Stimulated activated CD4-positive, alpha-beta T cell treated with anti-CD3 and anti-CD28 coated beads, Interleukin-1b, Interleukin-23, amount 100 ng/mL, for 1 hour (primary cell): ENCODE results near the gene WDFY4.
"Not testable (repeated sequence)": the region's sequence is repeated elsewhere in the genome, so short reads cannot be mapped to it uniquely, and the experiment has no call there.

Source experiments
- DNase-seq, 2 donors: peaks; one replicate each; pipeline ENCODE4 v3.0.0-alpha.2; 2020; ENCODE audit warnings: low read depth in 2 of 2

Gene WDFY4, protein sequence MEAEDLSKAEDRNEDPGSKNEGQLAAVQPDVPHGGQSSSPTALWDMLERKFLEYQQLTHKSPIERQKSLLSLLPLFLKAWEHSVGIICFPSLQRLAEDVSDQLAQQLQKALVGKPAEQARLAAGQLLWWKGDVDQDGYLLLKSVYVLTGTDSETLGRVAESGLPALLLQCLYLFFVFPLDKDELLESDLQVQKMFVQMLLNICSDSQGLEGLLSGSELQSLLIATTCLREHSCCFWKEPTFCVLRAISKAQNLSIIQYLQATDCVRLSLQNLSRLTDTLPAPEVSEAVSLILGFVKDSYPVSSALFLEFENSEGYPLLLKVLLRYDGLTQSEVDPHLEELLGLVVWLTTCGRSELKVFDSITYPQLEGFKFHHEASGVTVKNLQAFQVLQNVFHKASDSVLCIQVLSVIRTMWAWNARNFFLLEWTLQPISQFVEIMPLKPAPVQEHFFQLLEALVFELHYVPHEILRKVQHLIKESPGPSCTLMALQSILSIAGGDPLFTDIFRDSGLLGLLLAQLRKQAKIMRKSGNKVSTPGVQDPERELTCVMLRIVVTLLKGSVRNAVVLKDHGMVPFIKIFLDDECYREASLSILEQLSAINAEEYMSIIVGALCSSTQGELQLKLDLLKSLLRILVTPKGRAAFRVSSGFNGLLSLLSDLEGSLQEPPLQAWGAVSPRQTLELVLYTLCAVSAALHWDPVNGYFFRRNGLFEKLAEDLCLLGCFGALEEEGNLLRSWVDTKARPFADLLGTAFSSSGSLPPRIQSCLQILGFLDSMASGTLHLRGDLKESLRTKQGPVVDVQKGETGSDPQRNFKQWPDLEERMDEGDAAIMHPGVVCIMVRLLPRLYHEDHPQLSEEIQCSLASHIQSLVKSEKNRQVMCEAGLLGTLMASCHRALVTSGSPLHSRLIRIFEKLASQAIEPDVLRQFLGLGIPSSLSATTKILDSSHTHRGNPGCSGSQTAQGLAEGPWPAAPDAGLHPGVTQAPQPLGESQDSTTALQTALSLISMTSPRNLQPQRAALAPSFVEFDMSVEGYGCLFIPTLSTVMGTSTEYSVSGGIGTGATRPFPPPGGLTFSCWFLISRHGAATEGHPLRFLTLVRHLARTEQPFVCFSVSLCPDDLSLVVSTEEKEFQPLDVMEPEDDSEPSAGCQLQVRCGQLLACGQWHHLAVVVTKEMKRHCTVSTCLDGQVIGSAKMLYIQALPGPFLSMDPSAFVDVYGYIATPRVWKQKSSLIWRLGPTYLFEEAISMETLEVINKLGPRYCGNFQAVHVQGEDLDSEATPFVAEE (N-terminal part only)

DNA sequence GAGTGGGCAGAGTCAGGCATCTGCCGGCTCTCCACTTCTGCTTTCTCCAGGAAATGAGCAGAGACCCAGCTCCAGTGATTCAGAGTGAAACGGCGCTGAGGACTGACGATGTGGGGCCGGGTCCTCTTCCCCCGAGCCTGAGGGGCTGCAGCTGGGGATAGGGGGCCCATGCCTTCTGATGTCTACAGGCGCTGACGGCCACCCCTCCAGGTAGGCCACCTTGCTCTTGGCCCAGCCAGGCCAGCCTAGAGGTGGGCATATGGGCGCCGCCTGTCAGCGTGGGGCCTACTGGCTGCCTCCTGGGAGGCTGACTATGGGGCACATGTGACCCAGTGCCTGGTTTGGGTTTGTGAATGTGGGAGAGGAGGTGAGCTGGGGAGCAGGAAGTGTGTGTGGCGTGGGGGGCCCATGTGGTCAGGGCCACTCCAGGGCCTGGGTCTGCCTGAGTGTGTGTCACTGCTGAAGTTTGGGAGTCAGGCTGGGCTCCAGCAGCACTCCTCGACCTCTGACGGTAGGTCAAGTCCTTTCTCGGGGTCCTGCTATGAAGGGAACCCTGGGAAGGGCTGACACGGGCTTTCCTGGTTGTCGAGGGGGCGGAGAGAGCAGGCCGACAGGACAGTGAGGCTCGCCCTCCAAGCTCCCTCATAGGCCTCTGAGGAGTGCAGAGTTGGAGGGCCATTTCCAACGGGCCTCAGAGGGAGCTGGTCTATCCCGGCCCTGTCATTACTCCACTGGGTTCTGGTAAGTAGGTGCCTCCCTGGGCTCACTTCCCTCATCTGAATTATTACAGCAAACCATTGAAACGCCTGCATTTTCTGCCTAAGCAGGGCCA, at the start of gene WDFY4:
Gene WDFY4, plus strand, starts transcription at position 82 of the 832 bp plus-strand sequence. CDS start 24,860 bp downstream, outside the sequence.
- DNase-seq: no peak

DNA sequence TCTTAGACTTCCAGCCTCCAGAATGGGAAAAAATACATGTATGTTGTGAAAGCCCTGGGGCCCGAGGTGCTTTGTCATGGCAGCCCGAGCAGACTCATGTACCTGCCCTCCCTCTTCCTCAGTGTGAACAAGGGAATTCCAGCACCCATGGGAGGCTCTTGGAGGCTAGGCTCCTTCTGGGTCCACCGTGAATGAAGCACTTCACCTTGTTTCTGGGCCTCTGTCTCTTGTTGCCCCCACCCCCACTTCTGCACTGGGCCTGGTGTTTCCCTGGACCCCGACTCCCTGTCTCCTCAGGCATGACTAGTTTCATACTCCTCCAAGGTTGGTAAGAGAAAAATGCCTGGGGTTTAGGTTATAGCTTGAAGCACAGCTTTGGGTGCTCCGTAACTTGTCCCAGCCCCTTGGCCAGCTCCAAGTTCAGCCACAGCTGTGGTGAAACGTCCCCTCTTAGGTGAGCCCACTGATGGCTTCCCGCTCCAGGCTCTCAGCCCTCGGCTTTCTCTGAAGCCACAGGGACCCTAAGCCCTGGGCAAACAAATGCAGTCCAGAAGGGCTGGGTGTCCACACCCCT, 49.6 kb upstream of the WDFY4 start:
- no peak for DNase-seq

DNA sequence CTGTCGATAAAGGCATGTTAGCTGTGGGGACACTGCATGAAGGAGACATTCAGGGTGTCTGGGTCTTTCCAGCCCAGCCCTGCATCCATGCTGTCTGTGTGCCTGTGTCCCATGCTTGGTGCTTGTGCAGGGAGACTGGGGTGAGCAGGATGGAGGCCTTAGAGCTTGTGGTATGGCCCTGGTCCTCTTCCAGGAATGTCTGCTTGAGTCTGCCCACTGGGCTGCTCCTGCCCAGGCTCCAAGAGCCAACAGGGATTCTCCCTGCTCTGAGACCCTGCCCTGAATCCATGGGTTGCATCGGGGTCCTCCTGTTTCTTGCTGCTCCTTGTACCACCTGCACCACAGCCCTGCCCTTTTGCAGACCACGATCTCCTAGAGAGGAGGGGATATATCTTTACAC, 48.4 kb upstream of the WDFY4 start:
- no peak for DNase-seq

DNA sequence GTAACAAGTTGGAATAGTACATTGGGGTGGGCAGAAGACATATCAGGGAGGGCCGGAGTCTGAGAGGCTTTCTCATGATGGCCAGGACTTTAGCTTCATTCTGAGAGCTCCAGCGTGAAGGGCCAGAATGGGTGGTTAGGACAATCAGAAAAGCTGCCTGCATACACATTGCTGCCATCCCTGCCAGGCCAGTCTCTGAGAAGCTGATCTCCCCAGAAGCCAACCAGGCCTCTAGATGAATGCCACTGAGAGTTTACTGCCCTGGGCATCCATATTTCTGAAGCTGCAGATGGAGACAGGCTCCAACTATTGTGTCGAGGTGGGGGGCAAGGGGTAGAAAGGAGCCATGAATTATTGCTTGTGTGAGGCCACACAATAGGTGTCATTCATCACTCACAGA, 47.8 kb upstream of the WDFY4 start:
- DNase-seq: no peak

DNA sequence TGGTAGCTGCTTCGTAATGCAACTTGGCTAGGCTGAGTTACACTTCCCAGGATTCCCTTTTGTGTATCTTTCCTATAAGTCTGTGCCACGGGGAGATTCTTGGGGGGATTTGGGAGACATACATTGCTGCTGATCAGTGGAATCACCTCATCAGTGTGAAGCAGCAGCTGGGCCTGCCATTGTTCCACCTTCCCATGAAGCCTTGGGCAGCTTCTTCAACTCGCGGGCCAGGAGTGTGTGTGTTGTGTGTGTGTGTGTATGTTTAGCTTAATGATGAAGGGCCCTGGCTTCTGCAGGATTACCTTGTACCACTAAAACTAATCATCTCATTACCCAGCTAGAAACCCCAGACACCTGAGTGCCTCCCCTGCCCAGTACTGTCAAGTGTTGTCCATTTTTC, 46.5 kb upstream of the WDFY4 start:
- no peak for DNase-seq

DNA sequence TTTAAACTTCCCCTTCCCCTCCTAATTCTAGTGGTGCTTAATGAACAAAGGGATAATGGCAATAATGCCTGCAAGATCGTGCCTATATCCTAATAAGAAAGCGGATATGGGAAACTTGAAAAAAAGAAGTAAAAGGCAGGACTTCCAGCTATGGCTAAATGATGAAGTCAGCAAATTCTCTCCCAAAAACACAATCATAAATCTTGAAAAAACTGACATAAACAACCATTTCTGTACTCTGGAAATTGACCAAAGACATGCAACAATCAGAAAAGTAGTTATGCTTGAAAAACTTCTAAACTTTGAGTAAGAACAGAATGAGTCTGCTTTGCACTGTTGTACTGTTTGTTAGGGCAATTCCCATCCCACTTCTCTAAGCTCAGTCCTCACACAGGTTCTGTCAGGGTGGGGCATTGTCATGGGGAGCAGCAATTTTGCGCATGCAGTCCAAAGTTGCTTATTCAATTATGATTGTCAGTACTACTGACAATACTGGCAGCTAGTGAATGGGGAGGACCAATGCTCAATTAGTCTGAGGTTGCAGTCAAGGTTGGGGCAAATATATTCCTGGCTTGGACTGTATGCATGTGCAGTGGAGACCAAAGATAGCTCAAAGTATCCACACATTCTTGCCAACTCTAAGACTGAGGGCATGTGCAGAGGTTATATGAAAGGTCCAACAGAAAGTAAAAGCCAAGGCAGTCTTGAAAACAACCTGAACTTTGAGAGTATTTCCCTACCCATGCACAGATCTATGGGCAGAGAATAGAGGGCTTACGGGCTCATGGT, 45.7 kb upstream of the WDFY4 start:
- DNase-seq: no peak

DNA sequence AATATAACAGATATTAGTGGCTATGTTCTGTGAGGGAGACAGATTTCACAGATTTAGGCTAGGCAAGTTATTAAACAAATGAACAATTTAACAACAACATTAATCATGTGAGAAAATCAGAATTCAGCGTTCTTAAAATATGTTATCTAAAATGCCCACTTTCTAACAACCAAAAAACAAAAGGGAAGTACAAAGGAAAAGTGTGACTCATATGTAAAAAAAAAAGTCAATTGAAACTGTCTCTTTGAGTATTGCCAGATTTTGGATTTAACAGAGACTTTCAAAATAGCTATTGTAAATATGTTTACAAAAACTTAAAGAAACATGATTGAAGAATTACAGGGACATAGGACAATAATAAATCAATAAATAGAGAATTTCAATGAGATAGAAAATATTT, 45.0 kb upstream of the WDFY4 start:
- DNase-seq: no peak

DNA sequence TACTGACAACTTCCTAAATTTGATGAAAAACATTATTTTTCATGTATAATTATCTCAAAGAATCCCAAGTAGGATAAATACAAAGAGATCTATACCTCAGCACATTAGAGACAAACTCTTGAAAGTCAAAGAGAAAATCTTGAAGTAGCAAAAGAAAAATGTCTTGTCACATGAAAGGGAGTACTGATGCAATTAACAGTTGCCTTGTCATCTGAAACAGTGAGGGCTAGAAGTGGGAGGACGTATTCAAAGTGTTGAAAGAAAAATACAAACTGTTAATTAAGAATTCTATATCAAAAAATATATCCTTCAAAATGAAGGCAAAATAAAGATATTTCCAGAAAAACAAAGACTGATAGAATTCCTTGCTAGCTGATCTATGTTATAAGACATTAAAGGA, 44.3 kb upstream of the WDFY4 start:
- DNase-seq: no peak

DNA sequence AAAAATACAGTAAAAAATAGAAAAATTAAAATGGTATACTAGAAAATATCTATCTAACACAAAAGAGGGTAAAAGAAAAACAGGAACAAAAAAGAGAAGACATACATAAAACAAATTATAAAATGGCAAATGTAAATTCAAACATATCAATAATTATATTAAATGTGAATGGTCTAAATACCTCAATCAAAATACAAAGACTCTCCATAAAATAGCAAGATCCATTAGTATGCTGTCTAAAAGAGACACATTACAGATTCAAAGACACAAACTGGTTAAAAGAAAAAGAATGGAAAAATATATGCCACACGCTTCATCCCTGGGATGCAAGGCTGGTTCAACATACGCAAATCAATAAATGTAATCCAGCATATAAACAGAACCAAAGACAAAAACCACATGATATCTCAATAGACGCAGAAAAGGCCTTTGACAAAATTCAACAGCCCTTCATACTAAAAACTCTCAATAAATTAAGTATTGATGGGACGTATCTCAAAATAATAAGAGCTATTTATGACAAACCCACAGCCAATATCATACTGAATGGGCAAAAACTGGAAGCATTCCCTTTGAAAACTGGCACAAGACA, 43.5 kb upstream of the WDFY4 start:
- DNase-seq: not testable (repeated sequence)

DNA sequence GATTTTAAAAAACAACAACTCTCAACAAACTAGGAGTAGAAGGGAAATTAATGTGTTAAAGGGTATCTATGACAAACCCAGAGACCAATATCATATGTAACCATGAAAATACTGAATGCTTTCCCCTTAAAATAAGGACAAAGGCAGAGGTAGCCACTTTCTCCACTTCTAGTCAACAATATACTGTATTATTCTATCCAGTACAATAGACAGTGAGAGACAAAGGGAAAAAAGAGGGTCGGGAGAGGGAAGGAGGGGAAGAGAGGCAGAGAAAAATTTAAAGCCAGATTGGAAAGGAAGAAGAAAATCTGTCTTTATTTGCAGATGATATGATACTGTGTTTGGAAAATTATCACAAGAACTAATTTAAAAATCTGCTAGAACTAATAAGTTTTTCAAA, 39.1 kb upstream of the WDFY4 start:
- no peak for DNase-seq

DNA sequence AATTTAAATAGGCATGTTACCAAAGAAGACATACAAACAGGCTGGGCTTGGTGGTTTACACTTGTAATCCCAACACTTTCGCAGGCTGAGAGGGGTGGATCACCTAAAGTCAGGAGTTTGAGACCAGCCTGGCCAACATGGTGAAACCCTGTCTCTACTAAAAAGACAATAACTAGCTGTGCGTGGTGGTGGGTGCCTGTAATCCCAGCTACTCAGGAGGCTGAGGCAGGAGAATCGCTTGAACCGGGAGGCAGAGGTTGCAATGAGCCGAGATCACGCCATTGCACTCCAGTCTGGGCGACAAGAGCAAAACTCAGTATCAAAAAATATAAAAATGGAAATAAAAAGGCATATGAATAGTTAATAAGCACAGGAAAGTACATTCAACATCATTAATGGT, 37.6 kb upstream of the WDFY4 start:
- DNase-seq: not testable (repeated sequence)

DNA sequence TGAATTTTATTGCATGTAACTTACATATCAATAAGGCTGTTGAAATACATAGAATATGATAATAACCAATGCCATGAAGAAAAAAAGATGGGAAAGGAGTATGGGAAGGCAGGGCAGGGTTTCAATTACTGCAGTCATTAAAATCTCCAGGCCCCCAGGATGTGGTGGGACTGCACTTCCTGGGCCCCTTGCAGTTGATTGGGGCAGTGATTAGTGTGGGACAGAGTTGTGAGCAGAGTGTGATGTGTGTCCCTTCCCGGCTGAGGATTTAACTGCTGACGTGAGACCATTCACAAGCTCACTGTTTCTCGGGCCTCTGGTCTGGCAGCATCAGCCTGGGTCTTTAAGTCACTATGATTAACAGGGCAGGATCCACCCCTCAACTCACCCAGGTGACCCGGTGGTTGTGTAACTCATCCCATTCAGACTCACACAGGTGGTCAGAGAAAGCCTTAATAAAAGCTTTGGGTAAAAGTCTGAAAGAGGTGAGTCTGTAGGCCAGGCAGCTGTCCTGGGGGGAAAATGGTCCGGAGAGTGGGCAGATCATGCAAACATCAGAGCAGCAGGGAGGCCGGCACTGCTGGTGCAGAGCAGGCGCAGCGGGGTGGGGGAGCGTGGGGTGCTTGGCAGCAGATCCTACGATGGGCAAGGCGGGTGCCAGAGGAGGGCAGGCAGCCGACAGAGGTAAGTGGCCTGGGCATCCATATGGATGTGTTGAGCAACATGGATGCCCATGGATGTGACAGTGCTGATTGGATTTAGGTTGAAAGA, 36.3 kb upstream of the WDFY4 start:
- DNase-seq: no peak

DNA sequence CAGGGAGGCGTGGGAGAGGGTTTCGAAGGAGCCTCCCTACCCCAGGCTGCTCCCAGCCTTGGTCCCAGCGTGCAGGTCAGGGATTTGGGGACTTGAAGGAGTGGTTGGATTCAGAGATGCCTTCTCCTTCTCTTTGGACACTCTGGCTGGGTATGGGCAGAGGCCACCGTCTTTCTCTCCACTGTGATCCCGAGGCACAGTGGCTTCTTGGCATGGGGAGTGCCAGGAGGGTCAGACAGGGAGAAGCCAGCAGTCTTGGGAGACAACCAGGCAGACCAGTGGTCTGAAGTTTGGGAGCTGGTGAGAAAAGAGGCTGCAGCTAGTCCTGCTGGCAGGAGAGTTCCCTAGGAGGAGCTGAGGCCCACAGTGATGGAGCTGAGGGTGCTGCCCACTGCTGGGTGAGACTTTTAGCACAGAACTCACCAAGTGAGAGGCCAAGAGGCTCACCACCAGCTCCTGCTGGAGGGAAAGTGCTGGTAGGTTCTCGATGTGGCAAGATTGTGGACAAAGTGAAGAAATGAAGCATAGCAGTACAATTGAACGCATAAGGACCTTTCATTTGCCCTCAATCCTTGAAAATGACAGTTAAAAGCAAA, 35.2 kb upstream of the WDFY4 start:
- DNase-seq: no peak

DNA sequence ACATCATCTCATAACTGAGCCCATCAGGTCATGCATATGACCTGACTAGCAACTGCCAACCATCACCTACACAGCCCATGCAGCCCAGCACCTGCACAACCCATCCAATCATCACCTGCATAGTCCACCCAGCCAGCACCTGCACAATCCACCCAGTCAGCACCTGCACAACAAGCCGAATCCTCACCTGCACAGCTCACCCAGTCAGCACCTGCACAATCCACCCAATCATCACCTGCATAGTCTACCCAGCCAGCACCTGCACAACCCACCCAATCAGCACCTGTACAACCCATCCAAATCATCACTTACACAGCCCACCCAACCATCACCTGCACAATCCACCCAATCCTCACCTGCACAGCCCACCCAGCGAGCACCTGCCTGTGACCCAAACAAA, 33.4 kb upstream of the WDFY4 start:
- DNase-seq: no peak

DNA sequence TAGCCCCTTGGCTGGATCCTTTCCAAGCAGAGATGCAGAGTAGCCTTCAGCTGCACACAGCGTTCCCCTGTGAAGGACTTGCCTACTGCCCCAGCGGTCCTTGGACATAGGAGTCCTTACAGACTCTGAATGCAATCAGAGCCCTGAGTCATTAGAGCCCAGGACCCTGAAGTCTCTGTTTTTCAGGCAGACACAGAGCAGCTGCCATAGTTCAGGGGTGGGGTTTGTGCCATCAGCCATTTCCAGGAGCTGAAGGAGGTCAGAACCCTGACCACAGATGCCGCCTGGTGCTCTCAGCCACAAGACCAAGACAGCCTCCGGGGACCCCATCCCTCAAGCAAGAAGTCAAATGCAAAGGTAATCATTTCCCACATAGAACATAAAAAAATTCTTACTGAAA, 32.8 kb upstream of the WDFY4 start:
- no peak for DNase-seq

DNA sequence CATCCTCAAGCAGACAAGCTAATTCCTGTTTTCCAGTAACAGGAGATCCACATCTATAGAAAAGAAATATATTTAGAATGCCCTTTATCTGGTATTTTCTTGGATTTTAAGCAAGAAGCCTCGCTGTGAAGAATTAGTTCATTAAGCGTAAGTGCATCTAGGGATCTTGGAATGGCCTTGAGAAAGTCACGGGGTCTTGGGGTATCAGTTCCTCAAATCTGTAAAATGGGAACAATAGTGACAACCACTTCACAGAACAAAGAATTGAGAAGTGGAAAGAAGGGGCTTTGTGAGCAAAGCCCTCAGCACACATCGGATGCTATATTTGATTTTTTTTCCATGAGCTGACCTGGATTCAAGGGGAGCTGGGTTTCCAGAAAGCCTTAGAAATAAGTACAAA, 32.3 kb upstream of the WDFY4 start:
- no peak for DNase-seq

DNA sequence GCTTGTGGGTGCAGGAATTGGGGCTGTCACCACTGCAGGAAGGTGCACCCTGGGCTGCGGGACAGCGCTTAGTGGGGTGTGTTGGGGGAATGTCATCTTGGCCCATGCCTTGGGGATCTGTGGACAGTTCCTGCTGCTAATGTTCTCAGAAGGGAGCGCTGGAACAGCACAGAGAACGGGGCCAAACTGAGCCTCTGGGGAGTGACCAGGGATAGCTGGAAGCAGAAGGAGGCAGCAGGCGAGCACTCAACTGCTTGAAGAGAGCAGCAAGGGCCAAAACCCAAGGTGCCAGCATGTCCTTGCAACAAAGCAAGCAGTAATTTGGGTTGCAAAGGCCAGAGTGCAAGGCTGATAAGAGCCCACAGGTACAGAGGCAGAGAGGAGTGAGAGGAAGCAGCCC, 31.3 kb upstream of the WDFY4 start:
- DNase-seq: no peak

DNA sequence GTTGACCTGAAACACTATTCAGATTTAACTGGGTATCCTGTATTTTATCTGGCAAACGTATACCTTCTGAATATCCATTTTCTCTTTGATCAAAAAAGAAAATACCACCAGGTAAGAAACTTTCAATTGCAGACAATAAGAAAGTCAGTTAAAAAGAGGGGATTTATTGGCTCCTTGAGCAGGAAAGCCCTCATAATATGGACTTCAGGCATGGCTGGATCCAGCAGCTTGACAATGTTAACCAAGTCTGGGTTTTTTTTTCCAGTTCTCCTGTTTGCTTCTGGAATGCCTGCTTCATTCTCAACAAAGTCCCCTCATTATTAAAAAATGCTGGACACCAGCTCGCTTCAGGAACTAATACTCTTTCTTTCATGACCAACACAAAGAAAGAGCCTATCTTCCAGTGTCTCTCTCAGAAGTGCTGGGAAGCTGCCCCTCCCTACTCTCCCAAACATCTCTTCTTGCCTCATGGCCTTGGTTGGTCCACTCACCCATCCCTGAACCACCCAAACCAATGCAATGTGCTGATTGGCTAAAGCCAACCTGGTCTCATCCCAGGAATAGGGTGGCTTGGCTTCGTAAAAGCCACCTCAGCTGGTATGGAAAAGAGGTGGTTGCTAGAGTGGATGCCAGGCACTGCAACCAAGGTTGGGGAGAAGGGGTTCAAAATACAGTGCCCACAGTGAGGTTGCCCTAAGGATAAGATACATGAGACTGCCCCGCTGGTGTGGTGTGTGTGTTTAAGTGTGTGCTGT, 30.6 kb upstream of the WDFY4 start:
- no peak for DNase-seq
